HepG2 (cell line): Measurements from ENCODE around the gene GPR158. TPM values are rescaled to one million over a fixed set of nuclear protein-coding genes. Genes with fewer than 3 reads are reported as not detected.

Experiments used
- ATAC-seq: fragments of 200-7000 bp; cut with Tn5 transposase; 3 replicates; pipeline ENCODE4 v1.9.1; 2020; ENCODE audit warnings: mild to moderate bottlenecking, moderate library complexity
- BruUV-seq: library from RNA; stranded (reverse); fragments of 400-500 nt; replicated peaks from 2 replicates; lab custom pipeline; 2021; lab: Mats Ljungman, UMichigan
- CTCF ChIA-PET: fragments of 300-600 bp; formaldehyde crosslinking; extraction: SDS; loops from one replicate; lab custom pipeline; 2021; ENCODE audit warnings: low total read pairs, inconsistent platforms, low intra/inter-chr PET ratio; lab: Yijun Ruan, JAX
- POLR2A ChIA-PET: fragments of 350-600 bp; sonication (Branson Sonifier 250); formaldehyde crosslinking; loops from one replicate; lab custom pipeline; 2020; ENCODE audit warnings: antibody characterized with exemption, inconsistent platforms; lab: Yijun Ruan, JAX
- DNase-seq: peaks from one replicate; pipeline ENCODE4 v3.0.0-alpha.2; 2015; ENCODE audit warnings: low spot score
- FAIRE-seq: peaks from 3 replicates; lab custom pipeline; 2011; peaks lifted over from hg19 to GRCh38; lab: Jason Lieb, UNC
- H2AFZ ChIP-seq: one replicate; pipeline ENCODE4 v1.6.1; 2011; ENCODE audit warnings: low read length, inconsistent platforms
- H3K27ac ChIP-seq: fragments of 300-600 bp; 3 replicates; pipeline ENCODE4 v1.8.0; 2011; ENCODE audit warnings: mixed run types, mild to moderate bottlenecking, mixed read lengths, low read length, inconsistent platforms; ENCODE audit not compliant: insufficient read depth; ENCODE audit errors: extremely low read length
- H3K27me3 ChIP-seq, 2 experiments: fragments of 200-600 bp in 1 of 2; 2 replicates in 1 of 2; 3 replicates in 1 of 2; pipeline versions ENCODE4 v1.6.0 to v1.8.0; 2011; ENCODE audit warnings: low read length in 2 of 2, mild to moderate bottlenecking in 2 of 2, moderate library complexity in 2 of 2, inconsistent platforms in 1 of 2; ENCODE audit not compliant: insufficient read depth in 2 of 2, control insufficient read depth in 1 of 2
- H3K36me3 ChIP-seq, 2 experiments: fragments of 200-600 bp in 1 of 2; replicated peaks in 1 of 2; 2 replicates in 1 of 2; 3 replicates in 1 of 2; pipeline versions ENCODE4 v1.5.1 to v1.8.0; 2011; ENCODE audit warnings: low read length in 2 of 2, inconsistent platforms in 1 of 2; ENCODE audit not compliant: insufficient read depth in 2 of 2, control insufficient read depth in 1 of 2
- H3K4me1 ChIP-seq: 2 replicates; pipeline ENCODE4 v1.5.1; 2012; ENCODE audit warnings: low read length, inconsistent platforms; ENCODE audit not compliant: insufficient read depth
- H3K4me2 ChIP-seq: 2 replicates; pipeline ENCODE4 v1.6.0; 2011; ENCODE audit warnings: low read depth, low read length, inconsistent platforms
- H3K4me3 ChIP-seq, 3 experiments: fragments of 200-600 bp in 1 of 3; sonication (generic), shearing (Covaris generic) in 1 of 3; replicated peaks in 1 of 3; 2 replicates each; pipeline ENCODE4 v1.5.1; 2011 to 2016; ENCODE audit warnings: low read length in 3 of 3, inconsistent platforms in 2 of 3, low read depth in 2 of 3, mild to moderate bottlenecking in 2 of 3, control low read depth in 1 of 3, mixed read lengths in 1 of 3; ENCODE audit not compliant: insufficient read depth in 1 of 3
- H3K79me2 ChIP-seq: one replicate; pipeline ENCODE4 v1.6.1; 2011; ENCODE audit warnings: low read length, inconsistent platforms; ENCODE audit not compliant: insufficient read depth
- H3K9ac ChIP-seq: 2 replicates; pipeline ENCODE4 v1.6.0; 2011; ENCODE audit warnings: mild to moderate bottlenecking, low read depth, low read length, inconsistent platforms; ENCODE audit not compliant: insufficient read depth
- H3K9me3 ChIP-seq: 2 replicates; pipeline ENCODE4 v1.5.1; 2012; ENCODE audit warnings: mild to moderate bottlenecking, low read length
- H4K20me1 ChIP-seq: 2 replicates; pipeline ENCODE4 v1.6.0; 2011; ENCODE audit warnings: inconsistent platforms, mild to moderate bottlenecking, low read length, moderate library complexity; ENCODE audit not compliant: insufficient read depth
- ARNT ChIP-seq: fragments of 450-650 bp; IDR thresholded peaks from 2 replicates; pipeline ENCODE4 v1.6.1; 2017
- GPN1 ChIP-seq: sonication (generic); formaldehyde crosslinking; IDR thresholded peaks from 2 replicates; pipeline ENCODE4 v1.5.1; 2020; ENCODE audit warnings: missing genetic modification reagents, borderline replicate concordance
- HMG20B ChIP-seq: conservative IDR thresholded peaks from 2 replicates; pipeline ENCODE4 v1.6.1; 2016; ENCODE audit warnings: missing genetic modification reagents, missing compliant biosample characterization
- HOXA5 ChIP-seq: sonication (generic); formaldehyde crosslinking; IDR thresholded peaks from 2 replicates; pipeline ENCODE4 v1.4.0; 2020; ENCODE audit warnings: missing genetic modification reagents
- PCBP1 ChIP-seq: fragments of 200-400 bp; formaldehyde crosslinking; IDR thresholded peaks from 2 replicates; pipeline ENCODE4 v1.6.1; 2017; ENCODE audit warnings: mild to moderate bottlenecking, low read depth, low read length, borderline replicate concordance
- POLR2AphosphoS2 ChIP-seq: IDR thresholded peaks from 2 replicates; pipeline ENCODE4 v1.6.1; 2011; ENCODE audit warnings: low read depth, low read length, improper control_type of control experiment
- RELA ChIP-seq: sonication (generic); formaldehyde crosslinking; IDR thresholded peaks from 2 replicates; pipeline ENCODE4 v1.4.0; 2020; ENCODE audit warnings: missing genetic modification reagents
- RFX5 ChIP-seq: IDR thresholded peaks from 2 replicates; pipeline ENCODE4 v1.6.1; 2011; ENCODE audit warnings: low read depth, low read length, improper control_type of control experiment
- SIN3B ChIP-seq: fragments of 150-350 bp; IDR thresholded peaks from 2 replicates; pipeline ENCODE4 v1.6.1; 2014; ENCODE audit warnings: low read length
- SMARCE1 ChIP-seq: fragments of 450-650 bp; IDR thresholded peaks from 2 replicates; pipeline ENCODE4 v1.6.1; 2017; ENCODE audit warnings: borderline replicate concordance
- SOX13 ChIP-seq, 3 experiments: fragments of 450-650 bp in 1 of 3; sonication (generic) in 1 of 3; formaldehyde crosslinking in 1 of 3; IDR thresholded peaks in 2 of 3; conservative IDR thresholded peaks in 1 of 3; 2 replicates each; pipeline versions ENCODE4 v1.5.0 to v1.6.1; 2016 to 2020; ENCODE audit warnings: antibody characterized with exemption in 1 of 3, mild to moderate bottlenecking in 1 of 3, missing compliant biosample characterization in 1 of 3, missing genetic modification reagents in 1 of 3, moderate library complexity in 1 of 3
- ZNF292 ChIP-seq: sonication (generic); formaldehyde crosslinking; IDR thresholded peaks from 2 replicates; pipeline ENCODE4 v1.8.1; 2022; ENCODE audit warnings: mild to moderate bottlenecking, low read depth, missing genetic modification reagents, borderline replicate concordance
- ZNF670 ChIP-seq: sonication (generic); formaldehyde crosslinking; IDR thresholded peaks from 2 replicates; pipeline ENCODE4 v1.8.0; 2022; ENCODE audit warnings: mild to moderate bottlenecking, missing genetic modification reagents, borderline replicate concordance
- ZNF678 ChIP-seq: sonication (generic); formaldehyde crosslinking; IDR thresholded peaks from 2 replicates; pipeline ENCODE4 v1.4.0; 2020; ENCODE audit warnings: mild to moderate bottlenecking, missing genetic modification reagents
- ZNF850 ChIP-seq: sonication (generic); formaldehyde crosslinking; conservative IDR thresholded peaks from 2 replicates; pipeline ENCODE4 v1.9.0; 2021; ENCODE audit warnings: mild to moderate bottlenecking, missing genetic modification reagents
- ZSCAN22 ChIP-seq: sonication (generic); formaldehyde crosslinking; IDR thresholded peaks from 2 replicates; pipeline ENCODE4 v1.4.0; 2020; ENCODE audit warnings: mild to moderate bottlenecking, missing genetic modification reagents
- WGBS: methylation state at CpG from one replicate; pipeline ENCODE4 v1.1.6; 2017; ENCODE audit warnings: low lambda C conversion rate; 5-methylcytosine and 5-hydroxymethylcytosine counted together
- in situ Hi-C: cut with HindIII; loops from 2 replicates; pipeline ENCODE4 v1.10.0; 2017; ENCODE audit warnings: low pct_unique_long_range_greater_than_20kb; ENCODE audit not compliant: extremely low pct_ligation_motif_present
- intact Hi-C: fragments of 100-400 bp; cut with micrococcal nuclease; formaldehyde crosslinking; loops from one replicate; pipeline ENCODE4 v1.10.0; 2022; ENCODE audit not compliant: unreplicated experiment
- polyA plus RNA-seq, 8 experiments: library from polyadenylated mRNA; depleted of rRNA in 3 of 8; stranded (reverse) in 7 of 8; unstranded in 1 of 8; fragments of >200 nt; fragmentation: Illumina TruSeq in 4 of 8; extraction: Trizol in 4 of 8; gene quantifications; 2 replicates each; pipeline versions ENCODE4 v1.2.1 to v1.2.3, GENCODE V29; 2011 to 2016; ENCODE audit warnings: low read depth in 4 of 8, missing spikeins in 1 of 8, mixed read lengths in 1 of 8; ENCODE audit not compliant: insufficient read depth in 1 of 8
- total RNA-seq, 5 experiments: library from RNA; depleted of rRNA; stranded (reverse); fragments of >200 nt; fragmentation: Illumina TruSeq; extraction: Trizol; gene quantifications; 2 replicates each; pipeline ENCODE4 v1.2.3, GENCODE V29; 2016; ENCODE audit warnings: low read depth in 1 of 5
- TF ChIP-seq, protein P1 (sequence below): sonication (generic); formaldehyde crosslinking; IDR thresholded peaks from 2 replicates; pipeline ENCODE4 v1.4.0; 2020; ENCODE audit warnings: low read depth, missing genetic modification reagents
- TF ChIP-seq, protein P2 (sequence below): sonication (generic); formaldehyde crosslinking; IDR thresholded peaks from 2 replicates; pipeline ENCODE4 v1.4.0; 2020; ENCODE audit warnings: low read depth, mild to moderate bottlenecking, missing genetic modification reagents
- TF ChIP-seq, protein P3 (sequence below): sonication (generic); formaldehyde crosslinking; IDR thresholded peaks from 2 replicates; pipeline ENCODE4 v1.4.0; 2020; ENCODE audit warnings: missing genetic modification reagents

The GPR158 gene
- total and polyA plus RNA-seq, 2 of the 13 experiments (the other 11 are each of a cell fraction or from before 2014, with no cell fraction given), result not detected

DNA sequence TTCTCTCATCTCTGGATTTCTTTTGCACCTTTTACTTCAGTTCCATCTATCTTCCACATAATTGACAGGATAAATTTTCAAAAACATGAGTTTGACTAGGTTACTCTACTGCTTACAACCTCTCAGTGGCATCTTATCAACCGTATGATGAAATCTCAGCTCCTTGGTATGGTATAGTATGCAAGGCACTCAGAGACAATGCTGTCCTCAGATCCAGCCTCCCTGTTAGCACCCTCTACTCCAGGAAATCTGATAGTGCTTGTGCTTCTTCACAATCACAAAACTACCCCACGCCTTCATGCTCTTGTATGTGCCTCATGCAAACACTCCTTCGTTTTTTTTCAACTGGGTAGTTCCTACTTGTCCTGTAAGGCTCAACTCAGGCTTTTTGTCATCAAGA is 330.7 kb downstream of the GPR158 start (continued):
- TF ChIP-seq ZNF670 (CRISPR knock-in tag), result no peak
- TF ChIP-seq PCBP1, result no peak
- TF ChIP-seq ZNF850 (CRISPR knock-in tag), result no peak
- TF ChIP-seq ZSCAN22 (CRISPR knock-in tag), result no peak
- no peak for TF ChIP-seq HMG20B (CRISPR knock-in tag)

DNA sequence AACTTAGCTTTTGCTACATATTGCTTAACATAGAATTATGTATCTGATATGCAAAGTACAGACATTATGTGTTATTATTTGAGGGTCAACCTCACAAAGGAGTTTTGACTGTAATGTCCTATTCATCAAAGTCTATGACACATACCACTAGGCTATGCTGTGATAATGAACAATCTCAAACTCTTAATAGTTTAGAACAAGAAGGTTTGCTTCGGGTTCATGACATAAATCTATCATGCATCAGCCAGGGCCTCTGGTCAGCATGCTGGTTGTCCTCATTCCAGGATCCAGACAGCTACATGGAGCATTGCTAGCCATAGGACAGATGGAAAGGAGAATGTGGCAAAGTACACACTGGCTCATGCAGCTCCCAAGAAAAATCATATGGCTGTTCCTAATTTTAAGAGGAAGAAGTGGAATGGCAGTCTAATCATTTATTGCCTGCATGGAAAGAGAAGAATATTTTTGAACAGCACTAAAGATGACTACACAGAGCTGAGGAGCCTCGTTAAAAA is 332.1 kb downstream of the GPR158 start:
- H2AFZ ChIP-seq, result no peak overlapping the region
- DNase-seq, result no peak
- no peaks in the 10 kb centered on the region for H3K4me1 ChIP-seq
- FAIRE-seq, result no peak
- H3K79me2 ChIP-seq, result no peaks in the 10 kb centered on the region
- CTCF ChIA-PET, result no interaction called here
- H3K4me3 ChIP-seq, result no peak overlapping the region
- no TSS peak for BruUV-seq
- POLR2A ChIA-PET, result no interaction called here
- H4K20me1 ChIP-seq, result no peaks in the 10 kb centered on the region
- 0% methylated on average over 2 of the region's 2 CpGs for WGBS
- no peak overlapping the region for H3K9ac ChIP-seq
- H3K4me2 ChIP-seq, result no peak overlapping the region
- no peak overlapping the region for H3K27ac ChIP-seq
- H3K9me3 ChIP-seq, result no peaks in the 10 kb centered on the region
- in situ Hi-C loops (no loop called here), intact Hi-C loops (no loop called here)
- H3K27me3 ChIP-seq, result no peaks in the 10 kb centered on the region
- ATAC-seq, result no peak
- no peaks in the 10 kb centered on the region for H3K36me3 ChIP-seq
- TF ChIP-seq SMARCE1 (no peak), POLR2AphosphoS2 (no peak), SOX13 (IDR thresholded peaks at IDR 0.05) (no peak), SOX13 (CRISPR knock-in tag; conservative IDR thresholded peaks at IDR 0.05 in 1 of 2, IDR thresholded peaks at IDR 0.05 in 1 of 2) (no peak), ZNF292 (CRISPR knock-in tag) (no peak), ZNF678 (CRISPR knock-in tag) (no peak), RELA (CRISPR knock-in tag) (no peak), GPN1 (CRISPR knock-in tag) (no peak), ARNT (no peak), SIN3B (no peak), HOXA5 (CRISPR knock-in tag) (no peak), RFX5 (no peak)
- TF ChIP-seq, protein P1, sequence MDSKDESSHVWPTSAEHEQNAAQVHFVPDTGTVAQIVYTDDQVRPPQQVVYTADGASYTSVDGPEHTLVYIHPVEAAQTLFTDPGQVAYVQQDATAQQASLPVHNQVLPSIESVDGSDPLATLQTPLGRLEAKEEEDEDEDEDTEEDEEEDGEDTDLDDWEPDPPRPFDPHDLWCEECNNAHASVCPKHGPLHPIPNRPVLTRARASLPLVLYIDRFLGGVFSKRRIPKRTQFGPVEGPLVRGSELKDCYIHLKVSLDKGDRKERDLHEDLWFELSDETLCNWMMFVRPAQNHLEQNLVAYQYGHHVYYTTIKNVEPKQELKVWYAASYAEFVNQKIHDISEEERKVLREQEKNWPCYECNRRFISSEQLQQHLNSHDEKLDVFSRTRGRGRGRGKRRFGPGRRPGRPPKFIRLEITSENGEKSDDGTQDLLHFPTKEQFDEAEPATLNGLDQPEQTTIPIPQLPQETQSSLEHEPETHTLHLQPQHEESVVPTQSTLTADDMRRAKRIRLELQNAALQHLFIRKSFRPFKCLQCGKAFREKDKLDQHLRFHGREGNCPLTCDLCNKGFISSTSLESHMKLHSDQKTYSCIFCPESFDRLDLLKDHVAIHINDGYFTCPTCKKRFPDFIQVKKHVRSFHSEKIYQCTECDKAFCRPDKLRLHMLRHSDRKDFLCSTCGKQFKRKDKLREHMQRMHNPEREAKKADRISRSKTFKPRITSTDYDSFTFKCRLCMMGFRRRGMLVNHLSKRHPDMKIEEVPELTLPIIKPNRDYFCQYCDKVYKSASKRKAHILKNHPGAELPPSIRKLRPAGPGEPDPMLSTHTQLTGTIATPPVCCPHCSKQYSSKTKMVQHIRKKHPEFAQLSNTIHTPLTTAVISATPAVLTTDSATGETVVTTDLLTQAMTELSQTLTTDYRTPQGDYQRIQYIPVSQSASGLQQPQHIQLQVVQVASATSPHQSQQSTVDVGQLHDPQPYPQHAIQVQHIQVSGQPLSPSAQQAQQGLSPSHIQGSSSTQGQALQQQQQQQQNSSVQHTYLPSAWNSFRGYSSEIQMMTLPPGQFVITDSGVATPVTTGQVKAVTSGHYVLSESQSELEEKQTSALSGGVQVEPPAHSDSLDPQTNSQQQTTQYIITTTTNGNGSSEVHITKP (CRISPR knock-in tag), result no peak
- TF ChIP-seq, protein P2, sequence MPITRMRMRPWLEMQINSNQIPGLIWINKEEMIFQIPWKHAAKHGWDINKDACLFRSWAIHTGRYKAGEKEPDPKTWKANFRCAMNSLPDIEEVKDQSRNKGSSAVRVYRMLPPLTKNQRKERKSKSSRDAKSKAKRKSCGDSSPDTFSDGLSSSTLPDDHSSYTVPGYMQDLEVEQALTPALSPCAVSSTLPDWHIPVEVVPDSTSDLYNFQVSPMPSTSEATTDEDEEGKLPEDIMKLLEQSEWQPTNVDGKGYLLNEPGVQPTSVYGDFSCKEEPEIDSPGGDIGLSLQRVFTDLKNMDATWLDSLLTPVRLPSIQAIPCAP (CRISPR knock-in tag), result no peak
- TF ChIP-seq, protein P3, sequence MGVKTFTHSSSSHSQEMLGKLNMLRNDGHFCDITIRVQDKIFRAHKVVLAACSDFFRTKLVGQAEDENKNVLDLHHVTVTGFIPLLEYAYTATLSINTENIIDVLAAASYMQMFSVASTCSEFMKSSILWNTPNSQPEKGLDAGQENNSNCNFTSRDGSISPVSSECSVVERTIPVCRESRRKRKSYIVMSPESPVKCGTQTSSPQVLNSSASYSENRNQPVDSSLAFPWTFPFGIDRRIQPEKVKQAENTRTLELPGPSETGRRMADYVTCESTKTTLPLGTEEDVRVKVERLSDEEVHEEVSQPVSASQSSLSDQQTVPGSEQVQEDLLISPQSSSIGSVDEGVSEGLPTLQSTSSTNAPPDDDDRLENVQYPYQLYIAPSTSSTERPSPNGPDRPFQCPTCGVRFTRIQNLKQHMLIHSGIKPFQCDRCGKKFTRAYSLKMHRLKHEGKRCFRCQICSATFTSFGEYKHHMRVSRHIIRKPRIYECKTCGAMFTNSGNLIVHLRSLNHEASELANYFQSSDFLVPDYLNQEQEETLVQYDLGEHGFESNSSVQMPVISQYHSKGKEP (CRISPR knock-in tag), result no peak
